H1 (cell line): ENCODE data around the gene S100A12. TPM values are rescaled to one million over a fixed set of nuclear protein-coding genes. Genes with fewer than 3 reads are reported as not detected.

ENCODE experiments used
- CTCF ChIA-PET: fragments of 300-600 bp; sonication (Branson Sonifier 250); formaldehyde crosslinking; loops from one replicate; lab custom pipeline; 2021; ENCODE audit not compliant: partially characterized antibody; lab: Charles Lee
- POLR2A ChIA-PET: fragments of 300-600 bp; sonication (Branson Sonifier 250); formaldehyde crosslinking; loops from one replicate; lab custom pipeline; 2021; ENCODE audit warnings: inconsistent platforms; ENCODE audit not compliant: partially characterized antibody; lab: Charles Lee
- DNase-seq, 2 experiments: peaks; one replicate each; pipeline versions ENCODE4 v3.0.0 to v3.0.0-alpha.2; 2010 to 2022; ENCODE audit warnings: low spot score in 2 of 2, low read depth in 1 of 2, mixed read lengths in 1 of 2
- FAIRE-seq: peaks from 2 replicates; lab custom pipeline; 2011; peaks lifted over from hg19 to GRCh38; lab: Jason Lieb, UNC
- H2AFZ ChIP-seq: 2 replicates; pipeline ENCODE4 v1.8.1; 2012; ENCODE audit warnings: low read length, inconsistent platforms
- H2AK5ac ChIP-seq: 2 replicates; pipeline ENCODE4 v1.6.1; 2013; ENCODE audit warnings: low read depth, low read length
- H2BK120ac ChIP-seq: replicated peaks from 2 replicates; pipeline ENCODE3; 2013; ENCODE audit warnings: low read depth, low read length, inconsistent platforms
- H2BK12ac ChIP-seq: 2 replicates; pipeline ENCODE4 v1.6.1; 2013; ENCODE audit warnings: low read depth, low read length
- H2BK15ac ChIP-seq: 2 replicates; pipeline ENCODE4 v1.6.1; 2013; ENCODE audit warnings: low read length
- H2BK20ac ChIP-seq: 2 replicates; pipeline ENCODE4 v1.6.1; 2013; ENCODE audit warnings: low read length
- H2BK5ac ChIP-seq: 2 replicates; pipeline ENCODE4 v1.6.1; 2013; ENCODE audit warnings: low read depth, low read length
- H3K14ac ChIP-seq: 2 replicates; pipeline ENCODE4 v1.6.1; 2013; ENCODE audit warnings: inconsistent platforms; ENCODE audit not compliant: insufficient read length
- H3K18ac ChIP-seq: 2 replicates; pipeline ENCODE4 v1.6.1; 2013; ENCODE audit warnings: low read length; ENCODE audit errors: extremely low read depth
- H3K23ac ChIP-seq: 2 replicates; pipeline ENCODE4 v1.6.1; 2013; ENCODE audit warnings: inconsistent platforms; ENCODE audit not compliant: insufficient read length
- H3K23me2 ChIP-seq: 2 replicates; pipeline ENCODE4 v1.6.1; 2013; ENCODE audit warnings: low read depth, low read length
- H3K27ac ChIP-seq: 2 replicates; pipeline ENCODE4 v1.6.1; 2011; ENCODE audit warnings: low read depth, low read length, inconsistent platforms
- H3K27me3 ChIP-seq, 4 experiments: replicated peaks in 1 of 4; 1 replicate in 1 of 4; 2 replicates in 3 of 4; pipeline versions ENCODE4 v1.6.1 to v1.8.1; 2011 to 2013; ENCODE audit warnings: low read length in 3 of 4, mild to moderate bottlenecking in 3 of 4, inconsistent platforms in 2 of 4, mixed read lengths in 2 of 4, moderate library complexity in 1 of 4; ENCODE audit not compliant: control insufficient read depth in 3 of 4, insufficient read depth in 3 of 4; ENCODE audit errors: extremely low read depth in 1 of 4
- H3K36me3 ChIP-seq, 4 experiments: 2 replicates each; pipeline versions ENCODE4 v1.6.1 to v1.8.1; 2011 to 2013; ENCODE audit warnings: mild to moderate bottlenecking in 4 of 4, low read length in 3 of 4, moderate library complexity in 2 of 4, control low read depth in 1 of 4, inconsistent platforms in 1 of 4; ENCODE audit not compliant: insufficient read depth in 4 of 4, control insufficient read depth in 2 of 4
- H3K4ac ChIP-seq: replicated peaks from 2 replicates; pipeline ENCODE3; 2013; ENCODE audit warnings: low read length, low read depth, mixed read lengths, inconsistent platforms; ENCODE audit not compliant: insufficient read length
- H3K4me1 ChIP-seq, 4 experiments: replicated peaks in 1 of 4; 1 replicate in 1 of 4; 2 replicates in 3 of 4; pipeline versions ENCODE4 v1.6.1 to v1.8.1; 2011 to 2013; ENCODE audit warnings: low read length in 3 of 4, inconsistent platforms in 2 of 4, mixed read lengths in 1 of 4; ENCODE audit not compliant: insufficient read depth in 4 of 4, control insufficient read depth in 3 of 4
- H3K4me2 ChIP-seq, 2 experiments: 2 replicates each; pipeline versions ENCODE4 v1.6.1 to v1.8.1; 2011 to 2013; ENCODE audit warnings: low read depth in 2 of 2, low read length in 2 of 2, control low read depth in 1 of 2, inconsistent platforms in 1 of 2, mild to moderate bottlenecking in 1 of 2; ENCODE audit not compliant: insufficient read depth in 1 of 2
- H3K4me3 ChIP-seq, 4 experiments: fragments of 200-600, 300-600 bp in 1 of 4; sonication (generic), shearing (Covaris generic), sonication (Bioruptor Twin) in 1 of 4; 2 replicates each; pipeline versions ENCODE4 v1.5.1 to v1.8.1; 2011 to 2016; ENCODE audit warnings: low read length in 4 of 4, low read depth in 3 of 4, control low read depth in 2 of 4, inconsistent platforms in 2 of 4, mild to moderate bottlenecking in 2 of 4, mixed read lengths in 1 of 4, moderate library complexity in 1 of 4; ENCODE audit not compliant: insufficient read depth in 2 of 4; ENCODE audit errors: extremely low read depth in 1 of 4
- H3K56ac ChIP-seq: replicated peaks from 2 replicates; pipeline ENCODE3; 2013; ENCODE audit warnings: low read depth, mild to moderate bottlenecking, mixed read lengths, low read length, inconsistent platforms; ENCODE audit not compliant: insufficient read length
- H3K79me1 ChIP-seq: 2 replicates; pipeline ENCODE4 v1.6.1; 2013; ENCODE audit warnings: low read depth, low read length, control low read depth
- H3K79me2 ChIP-seq, 2 experiments: 2 replicates each; pipeline versions ENCODE4 v1.6.1 to v1.8.1; 2012 to 2013; ENCODE audit warnings: low read length in 2 of 2, mild to moderate bottlenecking in 2 of 2, inconsistent platforms in 1 of 2; ENCODE audit not compliant: insufficient read depth in 2 of 2, control insufficient read depth in 1 of 2
- H3K9ac ChIP-seq, 4 experiments: replicated peaks in 1 of 4; 1 replicate in 1 of 4; 2 replicates in 3 of 4; pipeline versions ENCODE4 v1.6.1 to v1.8.1; 2011 to 2013; ENCODE audit warnings: low read depth in 3 of 4, low read length in 3 of 4, control low read depth in 2 of 4, mild to moderate bottlenecking in 2 of 4, moderate library complexity in 2 of 4, inconsistent platforms in 1 of 4; ENCODE audit errors: extremely low read depth in 1 of 4
- H3K9me3 ChIP-seq, 2 experiments: 2 replicates each; pipeline versions ENCODE4 v1.6.1 to v1.8.1; 2012 to 2013; ENCODE audit warnings: mild to moderate bottlenecking in 2 of 2, moderate library complexity in 2 of 2, control low read depth in 1 of 2, inconsistent platforms in 1 of 2, low read depth in 1 of 2, low read length in 1 of 2, mixed read lengths in 1 of 2; ENCODE audit not compliant: insufficient read depth in 2 of 2
- H4K20me1 ChIP-seq, 2 experiments: replicated peaks in 1 of 2; 2 replicates each; pipeline versions ENCODE3 to v1.8.1; 2011 to 2013; ENCODE audit warnings: inconsistent platforms in 2 of 2, low read length in 2 of 2, mild to moderate bottlenecking in 1 of 2; ENCODE audit not compliant: insufficient read depth in 2 of 2, control insufficient read depth in 1 of 2
- H4K5ac ChIP-seq: 2 replicates; pipeline ENCODE4 v1.6.1; 2013; ENCODE audit warnings: low read length, low read depth, mixed read lengths, inconsistent platforms; ENCODE audit not compliant: insufficient read length
- H4K8ac ChIP-seq: 2 replicates; pipeline ENCODE4 v1.8.0; 2013; ENCODE audit warnings: mild to moderate bottlenecking, moderate library complexity, low read length, inconsistent platforms; ENCODE audit not compliant: insufficient read depth; ENCODE audit errors: extremely low read depth
- H4K91ac ChIP-seq: replicated peaks from 2 replicates; pipeline ENCODE3; 2013; ENCODE audit warnings: low read length, mixed read lengths, inconsistent platforms; ENCODE audit not compliant: insufficient read length
- ASH2L ChIP-seq: fragments of 200-600, 300-600 bp; sonication (generic); IDR thresholded peaks from one replicate; pipeline ENCODE4 v1.7.1; 2017; ENCODE audit warnings: low read length
- CBX5 ChIP-seq: fragments of 300-800, 300-1000 bp; sonication (generic); IDR thresholded peaks from 2 replicates; pipeline ENCODE4 v1.7.1; 2016; ENCODE audit warnings: antibody characterized with exemption, low read length, low read depth
- CBX8 ChIP-seq: fragments of 300-800, 300-1000 bp; sonication (generic); IDR thresholded peaks from 2 replicates; pipeline ENCODE4 v1.7.1; 2016; ENCODE audit warnings: low read depth, low read length, borderline replicate concordance
- E2F6 ChIP-seq: IDR thresholded peaks from 2 replicates; pipeline ENCODE4 v1.6.1; 2012; ENCODE audit warnings: inconsistent platforms
- POLR2A ChIP-seq, 2 experiments: IDR thresholded peaks; 1 replicate in 1 of 2; 2 replicates in 1 of 2; pipeline ENCODE4 v1.6.1; 2011; ENCODE audit warnings: low read depth in 2 of 2, low read length in 2 of 2, mild to moderate bottlenecking in 2 of 2; ENCODE audit errors: control extremely low read depth in 1 of 2
- RBBP5 ChIP-seq: IDR thresholded peaks from 2 replicates; pipeline ENCODE4 v1.7.1; 2012; ENCODE audit warnings: low read depth, mild to moderate bottlenecking, inconsistent platforms, low read length, moderate library complexity, borderline replicate concordance
- SIN3A ChIP-seq, 2 experiments: IDR thresholded peaks in 1 of 2; conservative IDR thresholded peaks in 1 of 2; 2 replicates each; pipeline ENCODE4 v1.6.1; 2011 to 2012; ENCODE audit warnings: low read length in 2 of 2, improper control_type of control experiment in 1 of 2, low read depth in 1 of 2, mild to moderate bottlenecking in 1 of 2
- SP1 ChIP-seq: IDR thresholded peaks from 2 replicates; pipeline ENCODE4 v1.6.1; 2011; ENCODE audit warnings: low read depth, low read length
- WGBS, 2 experiments: shearing (Covaris generic) in 1 of 2; methylation state at CpG; one replicate each; pipeline versions ENCODE4 v1.1.6 to v1.1.7; 2013 to 2015; ENCODE audit warnings: low lambda C conversion rate in 2 of 2, mixed read lengths in 2 of 2, inconsistent platforms in 1 of 2, low coverage in 1 of 2, missing lambda C conversion rate in 1 of 2; ENCODE audit not compliant: insufficient replicate concordance in 2 of 2, insufficient coverage in 1 of 2, insufficient read length in 1 of 2; ENCODE audit errors: extremely low coverage in 1 of 2, missing lambda C conversion rate in 1 of 2; 5-methylcytosine and 5-hydroxymethylcytosine counted together
- polyA plus RNA-seq, 7 experiments: library from polyadenylated mRNA; depleted of rRNA in 3 of 7; stranded (reverse) in 5 of 7; unstranded in 2 of 7; fragments of >200 nt in 5 of 7; fragments of 200-250 nt in 2 of 7; gene quantifications; 1 replicate in 5 of 7; 2 replicates in 1 of 7; 4 replicates in 1 of 7; pipeline versions ENCODE4 v1.2.1 to v1.2.3, GENCODE V29; 2011 to 2013; ENCODE audit warnings: missing spikeins in 2 of 7, mixed read lengths in 2 of 7
- total RNA-seq: library from RNA; stranded (reverse); fragmentation: NEBNext Ultra II Directional; extraction: Animal tissue kit (Norgen Biotek cat#: 25700); gene quantifications from 2 replicates; pipeline ENCODE4 v1.2.1, GENCODE V29; 2021

The S100A12 gene
- total and polyA plus RNA-seq, 2 of the 8 experiments (the other 6 are each of a cell fraction or from before 2014, with no cell fraction given) = not detected

- no peak overlapping the region for H2BK15ac ChIP-seq
- no peak overlapping the region for H2AK5ac ChIP-seq
- POLR2A ChIA-PET = no interaction called here
- no peak overlapping the region for H4K5ac ChIP-seq
- H3K4ac ChIP-seq = no peak overlapping the region
- H2BK12ac ChIP-seq = no peak overlapping the region
- no peak overlapping the region for H3K4me2 ChIP-seq
- H3K79me1 ChIP-seq = no peaks in the 10 kb centered on the region
- no peak overlapping the region for H2BK20ac ChIP-seq
- H3K4me3 ChIP-seq = no peak overlapping the region
- H3K27ac ChIP-seq = no peak overlapping the region
- FAIRE-seq = no peak
- no peaks in the 10 kb centered on the region for H3K79me2 ChIP-seq
- no peak overlapping the region for H3K18ac ChIP-seq
- H3K14ac ChIP-seq = no peak overlapping the region
- no peak for DNase-seq
- H2AFZ ChIP-seq = no peak overlapping the region
- no peak for TF ChIP-seq RBBP5
- no peak for TF ChIP-seq E2F6
- TF ChIP-seq SP1 = no peak
- TF ChIP-seq CBX8 = no peak
- TF ChIP-seq CBX5 = no peak
- TF ChIP-seq POLR2A (IDR thresholded peaks at IDR 0.05; ENCODE audit: control extremely low read depth in 1 of 2, low read depth in 2 of 2, low read length in 2 of 2) = no peak
- TF ChIP-seq ASH2L = no peak
- TF ChIP-seq SIN3A (conservative IDR thresholded peaks at IDR 0.05 in 1 of 2, IDR thresholded peaks at IDR 0.05 in 1 of 2; ENCODE audit: low read depth in 1 of 2, low read length in 2 of 2) = no peak
- H3K56ac ChIP-seq = no peak overlapping the region
- no peaks in the 10 kb centered on the region for H3K9me3 ChIP-seq
- no peak overlapping the region for H2BK5ac ChIP-seq
- no peaks in the 10 kb centered on the region for H3K4me1 ChIP-seq
- no peak overlapping the region for H3K23ac ChIP-seq
- H3K23me2 ChIP-seq = no peaks in the 10 kb centered on the region; the same call in 1 of the 2 replicates
- 83% methylated on average over 5 of the region's 8 CpGs; no CpG with 5 or more reads in 1 of the 2 experiments for WGBS, 2 experiments
- no peak overlapping the region for H2BK120ac ChIP-seq
- H4K8ac ChIP-seq = no peak overlapping the region
- H3K9ac ChIP-seq = no peak overlapping the region
- H4K91ac ChIP-seq = no peak overlapping the region
- no peaks in the 10 kb centered on the region for H3K36me3 ChIP-seq
- CTCF ChIA-PET = interaction anchor here (0.8 to 4.1 kb wide), 5 partner anchors 10 to 129 kb away, joined by 3 to 19 read pairs (median 4); no protein-coding TSS in a partner anchor
- H4K20me1 ChIP-seq = no peaks in the 10 kb centered on the region
- H3K27me3 ChIP-seq = no peaks in the 10 kb centered on the region
Observed at GRCh38 chr1:153365696-153366095, 9.7 kb downstream of the S100A12 start.
